ENCODE data around the gene RAB33B. TPM values are rescaled to one million over a fixed set of nuclear protein-coding genes. Genes with fewer than 3 reads are reported as not detected.
"Not testable (repeated sequence)": the region's sequence is repeated elsewhere in the genome, so short reads cannot be mapped to it uniquely, and the experiment has no call there.

The RAB33B gene
- total RNA-seq, 1 donor from 2014 or later, result 11.8 TPM

DNA sequence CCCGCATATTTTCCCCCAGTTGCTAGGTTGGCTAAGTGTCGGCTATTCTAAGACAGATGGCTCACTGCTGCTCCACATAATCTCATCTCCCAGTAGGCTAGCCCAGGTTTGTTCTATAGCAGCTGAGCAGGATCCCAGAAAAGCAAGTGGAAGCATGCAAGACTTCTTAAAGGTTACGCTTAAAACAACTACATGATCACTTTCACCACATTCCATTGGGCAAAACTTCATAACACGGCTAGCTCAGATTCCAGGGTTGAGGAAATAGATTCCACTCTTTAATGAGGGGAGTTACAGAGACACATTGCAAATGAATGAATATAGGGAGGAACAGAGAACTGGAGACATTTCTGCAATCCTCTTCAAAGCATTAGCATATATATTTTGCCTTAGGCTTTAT is 12.9 kb upstream of the RAB33B start:
- no peaks in the 10 kb centered on the region for H3K27me3 Mint-ChIP-seq (ENCODE audit: low read depth, unreplicated experiment)
- H3K9ac ChIP-seq (ENCODE audit: low read length), result no peak overlapping the region

DNA sequence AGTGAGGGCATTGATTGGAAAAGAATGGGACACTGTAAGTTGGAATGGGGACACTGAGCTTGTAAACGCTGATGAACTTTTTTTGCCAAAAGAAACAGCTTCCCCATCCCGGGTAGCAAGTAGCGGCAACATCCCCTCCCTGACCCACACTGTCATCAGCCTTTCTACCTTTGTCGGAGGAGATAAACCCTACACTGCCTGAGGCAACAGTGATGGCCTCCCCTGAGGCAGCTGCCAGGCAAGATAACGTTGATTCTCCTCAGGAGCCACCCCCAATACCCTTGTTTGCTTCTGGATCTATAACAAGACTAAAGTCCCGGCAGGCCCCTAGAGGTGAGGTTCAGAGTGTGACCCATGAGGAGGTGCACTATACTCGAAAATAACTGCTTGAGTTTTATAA is 10.3 kb upstream of the RAB33B start:
- TF ChIP-seq EZH2 (IDR thresholded peaks at IDR 0.05; ENCODE audit: insufficient read depth, low read length), result no peak
- TF ChIP-seq, protein P1, sequence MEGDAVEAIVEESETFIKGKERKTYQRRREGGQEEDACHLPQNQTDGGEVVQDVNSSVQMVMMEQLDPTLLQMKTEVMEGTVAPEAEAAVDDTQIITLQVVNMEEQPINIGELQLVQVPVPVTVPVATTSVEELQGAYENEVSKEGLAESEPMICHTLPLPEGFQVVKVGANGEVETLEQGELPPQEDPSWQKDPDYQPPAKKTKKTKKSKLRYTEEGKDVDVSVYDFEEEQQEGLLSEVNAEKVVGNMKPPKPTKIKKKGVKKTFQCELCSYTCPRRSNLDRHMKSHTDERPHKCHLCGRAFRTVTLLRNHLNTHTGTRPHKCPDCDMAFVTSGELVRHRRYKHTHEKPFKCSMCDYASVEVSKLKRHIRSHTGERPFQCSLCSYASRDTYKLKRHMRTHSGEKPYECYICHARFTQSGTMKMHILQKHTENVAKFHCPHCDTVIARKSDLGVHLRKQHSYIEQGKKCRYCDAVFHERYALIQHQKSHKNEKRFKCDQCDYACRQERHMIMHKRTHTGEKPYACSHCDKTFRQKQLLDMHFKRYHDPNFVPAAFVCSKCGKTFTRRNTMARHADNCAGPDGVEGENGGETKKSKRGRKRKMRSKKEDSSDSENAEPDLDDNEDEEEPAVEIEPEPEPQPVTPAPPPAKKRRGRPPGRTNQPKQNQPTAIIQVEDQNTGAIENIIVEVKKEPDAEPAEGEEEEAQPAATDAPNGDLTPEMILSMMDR (IDR thresholded peaks at IDR 0.05; ENCODE audit: insufficient read depth, low read depth, low read length), result no peak
- Histone ChIP-seq H3K9me3 (ENCODE audit: insufficient read depth, low read depth, low read length) (no peaks in the 10 kb centered on the region), H3K4me3 (ENCODE audit: insufficient read depth, low read depth, low read length) (no peak overlapping the region), H3K79me2 (ENCODE audit: insufficient read depth, low read length) (no peaks in the 10 kb centered on the region), H3K4me1 (ENCODE audit: insufficient read depth, low read length) (no peaks in the 10 kb centered on the region), H3K4me2 (ENCODE audit: low read length) (no peak overlapping the region), H2AFZ (ENCODE audit: low read depth, low read length) (no peak overlapping the region), H3K27ac (ENCODE audit: low read depth, low read length) (no peak overlapping the region), H3K9ac (ENCODE audit: low read length) (no peak overlapping the region), H3K27me3 (ENCODE audit: insufficient read depth, low read length) (no peaks in the 10 kb centered on the region), H3K36me3 (ENCODE audit: insufficient read depth, low read length) (no peaks in the 10 kb centered on the region), H4K20me1 (ENCODE audit: insufficient read depth, low read length) (no peaks in the 10 kb centered on the region)
- Mint-ChIP-seq H3K27ac (ENCODE audit: unreplicated experiment) (no peak overlapping the region), H3K27me3 (ENCODE audit: low read depth, unreplicated experiment) (no peaks in the 10 kb centered on the region), H3K9me3 (ENCODE audit: unreplicated experiment) (peaks cover 14% of the 10 kb centered on the region), H3K4me1 (ENCODE audit: low read depth, unreplicated experiment) (peaks cover 5% of the 10 kb centered on the region), H3K4me3 (ENCODE audit: unreplicated experiment) (no peak overlapping the region), H3K36me3 (ENCODE audit: low read depth, unreplicated experiment) (peaks cover 40% of the 10 kb centered on the region)
- DNase-seq (ENCODE audit: low read depth), result no peak
- FAIRE-seq, result no peak

More for the DNA sequence above, 12.9 kb upstream of the RAB33B start:
- Histone ChIP-seq H2AFZ (ENCODE audit: low read depth, low read length) (no peak overlapping the region), H3K4me2 (ENCODE audit: low read length) (no peak overlapping the region), H4K20me1 (ENCODE audit: insufficient read depth, low read length) (no peaks in the 10 kb centered on the region), H3K36me3 (ENCODE audit: insufficient read depth, low read length) (no peaks in the 10 kb centered on the region), H3K9me3 (ENCODE audit: insufficient read depth, low read depth, low read length) (no peaks in the 10 kb centered on the region), H3K27me3 (ENCODE audit: insufficient read depth, low read length) (no peaks in the 10 kb centered on the region), H3K27ac (ENCODE audit: low read depth, low read length) (no peak overlapping the region), H3K4me1 (ENCODE audit: insufficient read depth, low read length) (no peaks in the 10 kb centered on the region), H3K79me2 (ENCODE audit: insufficient read depth, low read length) (no peaks in the 10 kb centered on the region), H3K4me3 (ENCODE audit: insufficient read depth, low read depth, low read length) (no peak overlapping the region)
- no peak overlapping the region for H3K4me3 Mint-ChIP-seq (ENCODE audit: unreplicated experiment)
- peak overlapping the region; percentile 48 for H3K27ac Mint-ChIP-seq (ENCODE audit: unreplicated experiment)
- peaks cover 8% of the 10 kb centered on the region for H3K4me1 Mint-ChIP-seq (ENCODE audit: low read depth, unreplicated experiment)
- peaks cover 15% of the 10 kb centered on the region for H3K9me3 Mint-ChIP-seq (ENCODE audit: unreplicated experiment)
- no peak for FAIRE-seq
- peak; percentile 44 for DNase-seq (ENCODE audit: low read depth)
- H3K36me3 Mint-ChIP-seq (ENCODE audit: low read depth, unreplicated experiment), result peaks cover 39% of the 10 kb centered on the region
- TF ChIP-seq EZH2 (IDR thresholded peaks at IDR 0.05; ENCODE audit: insufficient read depth, low read length), result no peak
- TF ChIP-seq, protein P1 (IDR thresholded peaks at IDR 0.05; ENCODE audit: insufficient read depth, low read depth, low read length), result no peak

DNA sequence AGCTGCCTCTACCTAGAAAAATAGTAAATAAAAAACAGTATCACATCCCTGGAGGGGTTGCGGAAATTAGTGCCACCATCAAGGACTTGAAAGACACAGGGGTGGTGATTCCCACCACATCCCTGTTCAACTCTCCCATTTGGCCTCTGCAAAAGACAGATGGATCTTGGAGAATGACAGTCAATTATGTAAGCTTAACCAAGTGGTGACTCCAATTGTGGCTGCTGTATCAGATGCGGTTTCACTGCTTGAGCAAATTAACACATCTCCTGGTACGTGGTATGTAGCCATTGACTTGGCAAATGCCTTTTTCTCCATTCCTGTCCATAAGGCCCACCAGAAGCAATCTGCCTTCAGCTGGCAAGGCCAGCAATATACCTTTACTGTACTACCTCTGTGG is 9.0 kb upstream of the RAB33B start:
- not testable (repeated sequence) for H3K27ac Mint-ChIP-seq (ENCODE audit: unreplicated experiment); H3K4me2 ChIP-seq (ENCODE audit: low read length); H3K9me3 Mint-ChIP-seq (ENCODE audit: unreplicated experiment); H4K20me1 ChIP-seq (ENCODE audit: insufficient read depth, low read length); DNase-seq (ENCODE audit: low read depth); H3K79me2 ChIP-seq (ENCODE audit: insufficient read depth, low read length); H3K4me1 Mint-ChIP-seq (ENCODE audit: low read depth, unreplicated experiment); H3K4me3 Mint-ChIP-seq (ENCODE audit: unreplicated experiment); H3K27ac ChIP-seq (ENCODE audit: low read depth, low read length); FAIRE-seq; H3K4me3 ChIP-seq (ENCODE audit: insufficient read depth, low read depth, low read length); H3K27me3 Mint-ChIP-seq (ENCODE audit: low read depth, unreplicated experiment); H2AFZ ChIP-seq (ENCODE audit: low read depth, low read length); H3K36me3 ChIP-seq (ENCODE audit: insufficient read depth, low read length); H3K9me3 ChIP-seq (ENCODE audit: insufficient read depth, low read depth, low read length); H3K9ac ChIP-seq (ENCODE audit: low read length); H3K4me1 ChIP-seq (ENCODE audit: insufficient read depth, low read length); H3K27me3 ChIP-seq (ENCODE audit: insufficient read depth, low read length)
- H3K36me3 Mint-ChIP-seq (ENCODE audit: low read depth, unreplicated experiment), result peaks cover 36% of the 10 kb centered on the region

DNA sequence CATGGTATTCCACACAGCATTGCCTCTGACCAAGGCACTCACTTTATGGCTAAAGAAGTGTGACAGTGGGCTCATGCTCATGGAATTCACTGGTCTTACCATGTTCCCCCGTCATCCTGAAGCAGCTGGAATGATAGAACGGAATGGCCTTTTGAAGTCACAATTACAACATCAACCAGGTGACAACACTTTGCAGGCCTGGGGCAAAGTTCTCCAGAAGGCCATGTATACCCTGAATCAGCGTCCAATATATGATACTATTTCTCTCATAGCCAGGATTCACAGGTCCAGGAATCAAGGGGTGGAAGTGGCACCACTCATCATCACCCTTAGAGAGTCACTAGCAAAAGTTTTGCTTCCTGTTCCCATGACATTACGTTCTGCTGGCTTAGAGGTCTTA is 6.8 kb upstream of the RAB33B start:
- not testable (repeated sequence) for H3K4me1 Mint-ChIP-seq (ENCODE audit: low read depth, unreplicated experiment); H3K9me3 ChIP-seq (ENCODE audit: insufficient read depth, low read depth, low read length); H3K27me3 Mint-ChIP-seq (ENCODE audit: low read depth, unreplicated experiment); H3K27ac ChIP-seq (ENCODE audit: low read depth, low read length); H3K4me1 ChIP-seq (ENCODE audit: insufficient read depth, low read length); H3K9me3 Mint-ChIP-seq (ENCODE audit: unreplicated experiment); H3K4me2 ChIP-seq (ENCODE audit: low read length); H3K4me3 ChIP-seq (ENCODE audit: insufficient read depth, low read depth, low read length); DNase-seq (ENCODE audit: low read depth); H3K9ac ChIP-seq (ENCODE audit: low read length); FAIRE-seq; H4K20me1 ChIP-seq (ENCODE audit: insufficient read depth, low read length); H3K27me3 ChIP-seq (ENCODE audit: insufficient read depth, low read length); H3K27ac Mint-ChIP-seq (ENCODE audit: unreplicated experiment); H3K36me3 ChIP-seq (ENCODE audit: insufficient read depth, low read length); H2AFZ ChIP-seq (ENCODE audit: low read depth, low read length); H3K4me3 Mint-ChIP-seq (ENCODE audit: unreplicated experiment); H3K79me2 ChIP-seq (ENCODE audit: insufficient read depth, low read length)
- H3K36me3 Mint-ChIP-seq (ENCODE audit: low read depth, unreplicated experiment), result peaks cover 29% of the 10 kb centered on the region
